ENCODE results near the gene OR2K2.
"Not testable (repeated sequence)": the region's sequence is repeated elsewhere in the genome, so short reads cannot be mapped to it uniquely, and the experiment has no call there.

OR2K2 gene

DNA sequence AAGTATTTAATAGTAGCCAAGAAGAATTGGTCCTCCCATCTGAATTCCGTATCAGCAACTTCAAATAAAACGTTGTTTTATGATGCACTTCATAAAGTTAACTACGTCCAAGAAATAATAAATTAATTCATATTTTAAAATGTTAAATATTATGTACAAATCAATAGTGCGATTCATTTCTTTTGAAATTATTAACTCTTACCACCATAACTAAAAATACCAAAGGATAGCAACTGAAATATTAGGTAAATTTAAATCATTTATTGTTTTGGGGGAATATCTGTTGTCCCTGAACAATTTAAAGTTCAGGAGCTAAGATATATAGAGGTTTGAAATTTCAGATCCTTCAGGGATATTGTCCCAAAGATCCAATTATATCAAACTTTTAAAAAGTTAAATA is at the start of gene OR2K2:
Gene OR2K2 (minus strand): TSS at position 101 of the 400 bp plus-strand sequence. CDS start 1,791 bp downstream, outside the sequence.
- Mint-ChIP-seq H3K27ac (no peak within 1 kb of the TSS), H3K4me1 (peaks cover 6% of the 10 kb centered on the region), H3K27me3 (peaks cover 22% of the 10 kb centered on the region), H3K4me3 (no peak within 1 kb of the TSS), H3K9me3 (no peaks in the 10 kb centered on the region), H3K36me3 (no peaks in the 10 kb centered on the region)
- no peak for ATAC-seq

DNA sequence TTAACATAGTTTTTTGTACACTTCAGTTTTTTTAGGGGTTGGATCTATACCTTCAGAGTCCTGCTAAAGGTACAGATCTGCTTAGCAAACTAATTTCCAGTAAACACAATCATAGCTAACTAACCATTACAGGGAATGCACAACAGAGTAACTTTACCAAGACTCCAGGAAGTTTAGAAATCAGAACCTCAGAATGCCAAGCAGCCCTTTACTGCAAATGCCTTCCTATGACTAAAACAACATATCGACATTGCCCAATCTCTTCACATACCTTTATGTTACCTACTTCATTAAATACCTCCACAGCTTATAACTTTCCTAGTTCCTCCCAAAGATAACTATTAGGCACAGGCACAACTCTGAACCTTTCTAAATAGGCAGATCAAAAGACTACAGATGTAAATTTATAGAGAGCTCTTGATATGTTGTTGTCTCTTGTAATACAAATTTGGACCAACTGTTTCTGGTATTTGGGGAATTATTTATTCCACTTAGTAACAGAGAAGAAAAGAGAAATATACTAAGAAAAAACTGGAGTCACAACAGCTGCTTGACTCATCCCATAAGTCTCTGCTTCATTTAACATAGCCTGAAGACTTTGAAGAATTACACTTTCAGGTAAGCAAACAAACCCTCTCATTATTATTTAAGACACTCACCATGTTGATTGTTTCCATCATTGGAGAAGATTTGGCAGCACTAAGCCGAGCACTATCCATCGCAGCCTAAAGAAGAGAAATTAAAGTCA is 46.0 kb upstream of the OR2K2 start:
- no peak for ATAC-seq
- Mint-ChIP-seq H3K4me1 (no peaks in the 10 kb centered on the region), H3K4me3 (no peak overlapping the region), H3K27me3 (no peaks in the 10 kb centered on the region), H3K36me3 (peaks cover 76% of the 10 kb centered on the region), H3K27ac (no peak overlapping the region), H3K9me3 (no peaks in the 10 kb centered on the region)

DNA sequence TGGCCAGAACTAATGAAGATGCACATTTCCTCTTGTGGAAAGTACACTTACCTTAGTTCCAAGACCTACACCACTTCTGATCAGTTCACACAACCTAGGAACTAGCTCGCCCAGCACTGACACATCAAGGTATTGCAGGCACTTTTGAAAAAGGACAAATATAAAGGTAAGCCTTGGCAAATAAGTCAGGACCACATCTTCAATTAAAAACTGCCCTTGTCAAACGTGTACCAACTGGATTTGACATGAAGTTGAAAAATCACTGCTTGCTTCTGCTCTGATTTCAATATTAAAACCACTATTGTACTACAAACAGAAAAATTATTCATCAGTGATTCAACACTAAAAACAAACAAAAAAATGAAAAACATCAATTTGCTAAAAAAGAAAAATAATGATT is 45.0 kb upstream of the OR2K2 start:
- Mint-ChIP-seq H3K9me3 (no peaks in the 10 kb centered on the region), H3K36me3 (peaks cover 76% of the 10 kb centered on the region), H3K27ac (no peak overlapping the region)

GRCh38 chr9:111372297-111372696 is 42.3 kb upstream of the OR2K2 start:
- Mint-ChIP-seq H3K27ac (no peak overlapping the region), H3K4me3 (no peak overlapping the region), H3K27me3 (no peaks in the 10 kb centered on the region), H3K9me3 (no peaks in the 10 kb centered on the region), H3K36me3 (peaks cover 86% of the 10 kb centered on the region), H3K4me1 (no peaks in the 10 kb centered on the region)
- ATAC-seq: no peak

More for the DNA sequence above, 45.0 kb upstream of the OR2K2 start:
- Mint-ChIP-seq H3K4me1 (no peaks in the 10 kb centered on the region), H3K27me3 (no peaks in the 10 kb centered on the region), H3K4me3 (no peak overlapping the region)
- no peak for ATAC-seq

- ATAC-seq: no peak
- Mint-ChIP-seq H3K27ac (no peak overlapping the region), H3K36me3 (peaks cover 85% of the 10 kb centered on the region), H3K27me3 (no peaks in the 10 kb centered on the region), H3K4me3 (no peak overlapping the region), H3K4me1 (peaks cover 3% of the 10 kb centered on the region), H3K9me3 (no peaks in the 10 kb centered on the region)
Observed at GRCh38 chr9:111366978-111367377, 37.0 kb upstream of the OR2K2 start.

- ATAC-seq: no peak
- Mint-ChIP-seq H3K27ac (no peak overlapping the region), H3K9me3 (no peaks in the 10 kb centered on the region), H3K27me3 (no peaks in the 10 kb centered on the region), H3K4me3 (no peak overlapping the region), H3K4me1 (peaks cover 7% of the 10 kb centered on the region), H3K36me3 (peaks cover 59% of the 10 kb centered on the region)
Observed at GRCh38 chr9:111362526-111362925, 32.5 kb upstream of the OR2K2 start.

DNA sequence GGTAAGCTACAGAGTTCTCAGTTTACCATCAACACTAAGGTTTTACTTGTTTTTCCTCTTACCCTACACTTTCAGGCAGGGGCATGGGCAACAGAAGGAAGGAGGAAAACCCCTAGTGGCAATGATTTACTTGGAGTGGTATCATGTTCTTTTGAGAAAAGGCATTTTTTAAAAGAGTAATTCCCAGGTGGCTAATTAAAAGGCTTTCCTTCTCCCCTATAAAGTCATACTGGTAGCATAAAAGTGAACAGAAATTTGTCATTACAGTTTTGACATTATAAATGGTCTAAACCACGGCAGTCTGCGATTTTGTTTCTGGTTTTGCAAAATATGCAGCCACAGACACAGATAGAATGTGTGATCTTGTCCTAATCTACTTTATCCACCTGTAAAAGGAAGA is 30.9 kb upstream of the OR2K2 start:
- no peak overlapping the region for H3K27ac Mint-ChIP-seq
- ATAC-seq: no peak
- no peaks in the 10 kb centered on the region for H3K9me3 Mint-ChIP-seq
- peaks cover 7% of the 10 kb centered on the region for H3K4me1 Mint-ChIP-seq
- peaks cover 47% of the 10 kb centered on the region for H3K36me3 Mint-ChIP-seq
- no peak overlapping the region for H3K4me3 Mint-ChIP-seq
- H3K27me3 Mint-ChIP-seq: no peaks in the 10 kb centered on the region

DNA sequence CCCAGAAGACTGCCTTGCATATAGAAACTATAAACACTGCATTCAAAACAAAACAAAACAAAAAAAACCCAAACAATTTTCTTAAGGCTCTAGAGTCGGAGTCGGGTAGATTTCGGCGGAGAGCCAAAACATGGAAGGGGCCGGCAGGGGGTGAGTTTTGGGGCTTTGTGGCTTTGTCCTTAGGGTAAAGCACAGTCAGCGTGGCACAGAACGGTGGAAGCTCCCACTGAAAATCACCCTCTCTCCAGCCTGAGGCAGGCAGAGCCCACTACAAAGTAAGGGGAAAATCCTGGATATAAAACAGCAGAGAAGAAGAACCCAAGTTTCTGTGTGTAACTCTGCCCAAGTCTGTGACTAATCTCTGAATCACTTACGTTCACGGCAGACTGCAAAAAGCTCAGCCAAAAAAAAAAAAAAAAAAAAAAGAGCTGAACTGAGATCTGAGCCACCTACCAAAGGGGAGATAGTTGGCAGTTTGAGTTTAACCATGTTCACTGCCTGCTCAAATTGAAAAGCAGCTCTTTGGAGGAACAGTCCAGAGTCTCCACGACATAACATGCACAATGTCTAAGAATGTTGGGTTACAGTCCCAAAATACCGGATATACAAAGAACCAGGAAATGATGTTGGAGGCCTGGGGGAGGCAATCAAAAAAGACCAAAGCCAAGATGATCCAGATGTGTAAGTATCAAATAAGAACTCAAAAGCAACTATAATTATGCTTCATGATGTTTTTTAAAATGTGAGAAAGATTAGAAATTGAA is 26.6 kb upstream of the OR2K2 start:
- Mint-ChIP-seq H3K36me3 (peaks cover 11% of the 10 kb centered on the region), H3K4me1 (peaks cover 7% of the 10 kb centered on the region), H3K9me3 (peaks cover 3% of the 10 kb centered on the region), H3K4me3 (no peak overlapping the region), H3K27ac (no peak overlapping the region), H3K27me3 (no peaks in the 10 kb centered on the region)
- ATAC-seq: no peak

- Mint-ChIP-seq H3K4me1 (peaks cover 6% of the 10 kb centered on the region), H3K36me3 (no peaks in the 10 kb centered on the region), H3K9me3 (peaks cover 3% of the 10 kb centered on the region), H3K27me3 (no peaks in the 10 kb centered on the region), H3K4me3 (no peak overlapping the region), H3K27ac (no peak overlapping the region)
- ATAC-seq: no peak
Observed at GRCh38 chr9:111352545-111352944, 22.5 kb upstream of the OR2K2 start.

DNA sequence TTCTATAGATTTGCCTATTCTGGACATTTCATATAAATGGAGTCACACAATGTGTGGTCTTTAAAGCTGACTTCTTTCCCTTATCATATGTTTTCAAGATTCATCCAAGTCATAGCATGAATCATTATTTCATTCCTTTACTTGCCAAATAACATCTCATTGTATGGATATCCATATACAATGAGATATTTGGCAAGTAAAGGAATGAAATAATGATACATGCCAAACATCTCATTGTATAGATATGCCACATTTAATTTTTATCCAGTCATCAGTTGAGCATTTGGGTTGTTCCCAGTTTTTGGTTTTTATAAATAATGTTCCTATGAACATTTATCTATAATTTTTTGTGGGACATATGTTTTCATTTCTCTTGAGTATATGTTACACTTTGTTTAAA is 20.5 kb upstream of the OR2K2 start:
- H3K4me1 Mint-ChIP-seq: peaks cover 6% of the 10 kb centered on the region
- no peak overlapping the region for H3K27ac Mint-ChIP-seq
- H3K27me3 Mint-ChIP-seq: no peaks in the 10 kb centered on the region
- H3K9me3 Mint-ChIP-seq: peaks cover 3% of the 10 kb centered on the region
- H3K4me3 Mint-ChIP-seq: no peak overlapping the region
- no peaks in the 10 kb centered on the region for H3K36me3 Mint-ChIP-seq
- no peak for ATAC-seq

- Mint-ChIP-seq H3K27me3 (no peaks in the 10 kb centered on the region), H3K27ac (no peak overlapping the region), H3K9me3 (peaks cover 3% of the 10 kb centered on the region), H3K36me3 (no peaks in the 10 kb centered on the region), H3K4me3 (no peak overlapping the region), H3K4me1 (peaks cover 6% of the 10 kb centered on the region)
- no peak for ATAC-seq
Observed at GRCh38 chr9:111349766-111350165, 19.7 kb upstream of the OR2K2 start.

DNA sequence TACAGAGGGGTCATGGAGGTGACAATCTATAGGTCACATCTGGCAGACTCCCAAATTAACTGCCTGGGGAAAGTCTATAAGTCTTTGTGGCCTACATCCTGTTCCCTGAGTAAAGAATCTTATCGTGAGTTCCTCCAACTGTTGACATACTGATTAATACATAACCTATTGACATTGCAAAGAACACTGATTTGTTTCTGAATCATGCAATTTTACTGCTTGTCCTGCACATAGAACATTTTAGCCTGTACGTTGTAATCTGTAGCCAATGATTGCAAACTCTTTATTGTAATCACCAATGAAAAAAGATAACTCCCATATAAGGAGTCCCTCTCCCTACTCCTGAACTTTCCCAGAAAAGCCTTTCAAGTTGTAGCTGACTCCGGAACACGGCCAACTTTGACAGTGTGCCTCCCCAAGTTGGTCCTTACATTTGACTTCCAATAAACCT is 18.8 kb upstream of the OR2K2 start:
- no peaks in the 10 kb centered on the region for H3K36me3 Mint-ChIP-seq
- no peaks in the 10 kb centered on the region for H3K27me3 Mint-ChIP-seq
- H3K4me3 Mint-ChIP-seq: no peak overlapping the region
- ATAC-seq: no peak
- H3K4me1 Mint-ChIP-seq: peaks cover 5% of the 10 kb centered on the region
- no peak overlapping the region for H3K27ac Mint-ChIP-seq
- H3K9me3 Mint-ChIP-seq: peaks cover 3% of the 10 kb centered on the region

DNA sequence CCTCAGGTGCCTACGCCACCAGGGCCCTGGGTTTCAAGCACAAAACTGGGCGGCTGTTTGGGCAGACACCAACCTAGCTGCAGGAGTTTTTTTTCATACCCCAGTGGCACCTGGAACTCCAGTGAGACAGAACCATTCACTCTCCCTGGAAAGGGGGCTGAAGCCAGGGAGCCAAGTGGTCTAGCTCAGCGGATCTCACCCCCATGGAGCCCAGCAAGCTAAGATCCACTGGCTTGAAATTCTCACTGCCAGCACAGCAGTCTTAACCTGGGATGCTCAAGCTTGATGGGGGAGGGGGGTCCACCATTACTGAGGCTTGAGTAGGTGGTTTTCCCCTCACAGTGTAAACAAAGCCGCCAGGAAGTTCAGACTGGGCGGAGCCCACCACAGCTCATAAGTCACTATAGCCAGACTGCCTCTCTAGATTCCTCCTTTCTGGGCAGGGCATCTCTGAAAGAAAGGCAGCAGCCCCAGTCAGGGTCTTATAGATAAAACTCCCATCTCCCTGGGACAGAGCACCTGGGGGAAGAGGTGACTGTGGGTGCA is 4.4 kb upstream of the OR2K2 start:
- H3K4me1 Mint-ChIP-seq, ATAC-seq, H3K36me3 Mint-ChIP-seq, H3K4me3 Mint-ChIP-seq, H3K27ac Mint-ChIP-seq, H3K9me3 Mint-ChIP-seq: not testable (repeated sequence)
- H3K27me3 Mint-ChIP-seq: peaks cover 18% of the 10 kb centered on the region

GRCh38 chr9:111320631-111321030 is 9.4 kb downstream of the OR2K2 start:
- Mint-ChIP-seq H3K27ac (no peak overlapping the region), H3K4me1 (no peaks in the 10 kb centered on the region), H3K9me3 (peaks cover 9% of the 10 kb centered on the region), H3K4me3 (no peak overlapping the region), H3K27me3 (peaks cover 11% of the 10 kb centered on the region), H3K36me3 (no peaks in the 10 kb centered on the region)
- ATAC-seq: no peak

DNA sequence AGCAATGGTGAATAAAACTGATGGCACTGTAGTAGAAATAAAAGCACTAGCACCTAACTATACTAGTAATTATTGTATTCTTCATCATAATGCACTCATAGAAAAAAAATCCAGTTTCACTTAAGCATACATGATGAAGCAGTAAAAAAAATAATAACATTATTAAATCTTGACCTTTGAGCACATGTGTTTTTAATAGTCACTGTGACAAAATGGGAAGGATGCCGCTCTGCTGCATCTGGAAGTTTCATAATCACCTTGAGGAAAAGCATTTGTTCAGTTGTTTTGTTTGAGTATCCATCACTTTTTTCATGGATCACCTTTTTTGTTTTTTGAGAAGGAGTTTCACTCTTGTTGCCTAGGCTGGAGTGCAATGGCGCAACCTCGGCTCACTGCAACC is 13.2 kb downstream of the OR2K2 start:
- Mint-ChIP-seq H3K27ac (no peak overlapping the region), H3K27me3 (peaks cover 5% of the 10 kb centered on the region), H3K36me3 (no peaks in the 10 kb centered on the region), H3K4me3 (no peak overlapping the region), H3K9me3 (peaks cover 9% of the 10 kb centered on the region), H3K4me1 (no peaks in the 10 kb centered on the region)
- ATAC-seq: no peak

DNA sequence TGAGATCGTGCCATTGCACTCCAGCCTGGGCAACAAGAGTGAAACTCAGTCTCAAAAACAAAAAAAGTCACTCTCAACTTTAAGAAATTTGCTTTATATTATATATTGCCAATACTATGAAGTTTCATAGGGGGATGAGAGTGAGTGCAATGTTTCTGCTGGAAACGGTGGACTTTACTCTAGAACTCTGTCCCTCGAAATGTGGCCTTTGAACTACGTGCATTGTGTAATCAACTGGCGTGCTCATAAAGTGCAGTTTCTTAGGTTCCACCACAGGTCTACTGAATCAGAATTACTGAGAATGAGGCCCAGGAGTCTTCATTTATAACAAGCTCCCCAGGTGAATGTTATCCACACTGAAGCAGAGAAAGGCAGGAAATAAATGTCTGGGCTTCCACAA is 24.1 kb downstream of the OR2K2 start:
- no peaks in the 10 kb centered on the region for H3K4me1 Mint-ChIP-seq
- ATAC-seq: no peak

More for the DNA sequence above, 24.1 kb downstream of the OR2K2 start:
- peaks cover 2% of the 10 kb centered on the region for H3K9me3 Mint-ChIP-seq
- H3K27me3 Mint-ChIP-seq: no peaks in the 10 kb centered on the region
- no peak overlapping the region for H3K27ac Mint-ChIP-seq
- H3K36me3 Mint-ChIP-seq: no peaks in the 10 kb centered on the region
- no peak overlapping the region for H3K4me3 Mint-ChIP-seq

Data from stimulated activated memory B cell treated with anti-CD40 and anti-IgM and Interleukin-4, amounts not matched to agents 10 μg/mL and 1 μg/mL and 100 μg/mL, for 72 hours (primary cell).